Transverse colon (tissue), 4 donors: ENCODE data around the gene PROCA1. TPM values are rescaled to one million over a fixed set of nuclear protein-coding genes. Genes with fewer than 3 reads are reported as not detected.

Experiments
- DNase-seq: peaks from one replicate; pipeline ENCODE4 v3.0.0-alpha.2; 2019
- H3K27ac ChIP-seq, 4 donors: fragments of 200-600 bp; sonication (generic); 2 replicates each; pipeline ENCODE4 v1.5.1; 2016 to 2018; ENCODE audit warnings: inconsistent platforms in 4 of 4
- H3K27me3 ChIP-seq: fragments of 200-600 bp; sonication (generic); 2 replicates; pipeline ENCODE4 v1.5.1; 2017; ENCODE audit warnings: inconsistent platforms
- H3K36me3 ChIP-seq, 4 donors: fragments of 200-600 bp; sonication (generic); 2 replicates each; pipeline ENCODE4 v1.5.1; 2017 to 2019; ENCODE audit warnings: inconsistent platforms in 4 of 4
- H3K4me1 ChIP-seq, 4 donors: fragments of 200-600 bp; sonication (generic); 2 replicates each; pipeline ENCODE4 v1.5.1; 2017 to 2020; ENCODE audit warnings: inconsistent platforms in 4 of 4
- H3K4me3 ChIP-seq, 4 donors: fragments of 200-600 bp; sonication (generic); 1 replicate in 1 of 4; 2 replicates in 3 of 4; pipeline versions ENCODE4 v1.5.1 to v1.6.1; 2017 to 2019; ENCODE audit warnings: inconsistent platforms in 4 of 4
- H3K9me3 ChIP-seq, 2 donors: fragments of 200-600 bp; sonication (generic); 2 replicates each; pipeline ENCODE4 v1.5.1; 2017 to 2019; ENCODE audit warnings: inconsistent platforms in 2 of 2
- CTCF ChIP-seq, 5 experiments: fragments of 200-600 bp in 3 of 5; fragments of 450-650 bp in 2 of 5; sonication (generic) in 3 of 5; IDR thresholded peaks; 1 replicate in 2 of 5; 2 replicates in 3 of 5; pipeline ENCODE4 v1.5.1; 2016 to 2017; ENCODE audit warnings: antibody characterized with exemption in 5 of 5, inconsistent platforms in 3 of 5, mild to moderate bottlenecking in 2 of 5, moderate library complexity in 1 of 5
- EP300 ChIP-seq: sonication (generic); formaldehyde crosslinking; IDR thresholded peaks from one replicate; pipeline ENCODE4 v1.6.1; 2017; ENCODE audit warnings: antibody characterized with exemption, low read depth
- POLR2A ChIP-seq: fragments of 450-650 bp; IDR thresholded peaks from one replicate; pipeline ENCODE4 v1.6.1; 2016; ENCODE audit warnings: antibody characterized with exemption, mild to moderate bottlenecking, moderate library complexity
- POLR2AphosphoS5 ChIP-seq, 3 donors: sonication (generic); formaldehyde crosslinking; IDR thresholded peaks; one replicate each; pipeline ENCODE4 v1.6.1; 2016; ENCODE audit warnings: antibody characterized with exemption in 3 of 3
- WGBS, 2 donors: methylation state at CpG; one replicate each; pipeline ENCODE4 v1.1.5; 2018; ENCODE audit warnings: low coverage in 1 of 2; 5-methylcytosine and 5-hydroxymethylcytosine counted together
- in situ Hi-C, 4 donors: fragments of 200-750 bp; cut with MboI; loops; one replicate each; pipeline versions ENCODE4 v1.15.0 to v1.15.1; 2017; ENCODE audit warnings: low sequenced_read_pairs in 3 of 4, low pct_ligation_motif_present in 1 of 4, low pct_unique_long_range_greater_than_20kb in 1 of 4
- intact Hi-C: fragments of 100-400 bp; cut with DNase I; formaldehyde crosslinking; loops from one replicate; pipeline ENCODE4 v1.15.1; 2023; ENCODE audit warnings: low total_unique reads
- total RNA-seq, 4 donors: library from RNA; depleted of rRNA; stranded (reverse); fragments of >200 nt; gene quantifications; one replicate each; pipeline ENCODE4 v1.1.0, GENCODE V29; 2016

The PROCA1 gene
- total RNA-seq, 4 donors from 2014 or later = 0.96 to 2.9 (median 1.4) TPM; not detected in 1

GRCh38 chr17:28735242-28735722 is 23.6 kb upstream of the PROCA1 start:
- intact Hi-C loops = no loop called here
- peaks cover 0 to 3% (median 0%) of the 10 kb centered on the region in 4 donors for H3K4me1 ChIP-seq
- H3K27ac ChIP-seq = no peak overlapping the region
- WGBS, 2 donors = 77% methylated on average over 5 of the region's 5 CpGs; no CpG with 5 or more reads in 1 of the 2 donors
- in situ Hi-C loops = no loop called here
- TF ChIP-seq CTCF (IDR thresholded peaks at IDR 0.05) = no peak
- no peak for TF ChIP-seq POLR2A
- no peaks in the 10 kb centered on the region for H3K27me3 ChIP-seq
- no peak for DNase-seq
- H3K36me3 ChIP-seq = no peaks in the 10 kb centered on the region
- H3K9me3 ChIP-seq = no peaks in the 10 kb centered on the region
- no peak overlapping the region for H3K4me3 ChIP-seq

DNA sequence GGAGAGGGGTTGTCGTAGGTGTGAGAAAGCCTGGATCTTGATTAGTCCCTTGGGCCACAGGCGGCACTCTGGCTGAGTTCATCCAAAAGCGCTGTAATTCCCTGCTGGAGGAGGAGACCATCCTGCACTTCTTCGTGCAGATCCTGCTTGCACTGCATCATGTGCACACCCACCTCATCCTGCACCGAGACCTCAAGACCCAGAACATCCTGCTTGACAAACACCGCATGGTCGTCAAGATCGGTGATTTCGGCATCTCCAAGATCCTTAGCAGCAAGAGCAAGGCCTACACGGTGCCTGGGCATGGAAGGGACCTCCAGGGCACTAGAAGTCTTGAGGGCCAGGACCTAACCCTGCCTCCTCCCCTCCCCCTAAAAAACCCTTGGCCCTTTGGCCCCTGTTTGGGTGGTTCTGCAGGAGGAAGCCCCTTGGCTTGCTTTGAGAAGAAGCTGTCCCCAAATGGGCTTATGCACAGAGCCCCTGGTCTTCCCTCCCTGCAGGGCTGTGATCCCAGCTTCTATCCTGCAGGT is 23.1 kb upstream of the PROCA1 start:
- DNase-seq = no peak
- Histone ChIP-seq H3K4me1 (peaks cover 0 to 6% (median under 1%) of the 10 kb centered on the region in 4 donors), H3K27ac (no peak overlapping the region), H3K9me3 (no peaks in the 10 kb centered on the region), H3K27me3 (no peaks in the 10 kb centered on the region), H3K4me3 (no peak overlapping the region), H3K36me3 (no peaks in the 10 kb centered on the region)
- intact Hi-C loops (no loop called here), in situ Hi-C loops (no loop called here)
- 91 to 94% methylated on average over 3 to 10 of the region's 10 CpGs for WGBS, 2 donors
- TF ChIP-seq POLR2AphosphoS5 (IDR thresholded peaks at IDR 0.05) (no peak), EP300 (no peak), POLR2A (no peak), CTCF (IDR thresholded peaks at IDR 0.05) (no peak)

DNA sequence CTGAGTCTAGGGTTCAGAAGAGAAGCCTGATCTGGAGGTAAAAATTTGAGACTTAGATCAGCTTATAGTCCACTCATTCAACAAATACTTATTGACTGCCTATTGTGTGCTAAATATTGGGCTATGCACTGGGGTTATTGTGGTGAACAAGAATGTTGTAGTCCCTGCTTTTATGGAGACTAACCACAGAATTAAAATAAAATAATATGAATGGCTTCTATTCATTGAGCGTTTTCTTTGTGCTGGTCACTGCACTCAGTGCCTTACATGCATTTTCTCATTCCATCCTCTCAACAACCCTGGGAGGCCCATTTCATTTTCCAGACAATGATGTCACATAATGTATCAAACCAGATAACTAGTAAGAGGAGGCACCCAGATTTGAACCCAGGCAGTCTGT is 21.7 kb upstream of the PROCA1 start:
- TF ChIP-seq POLR2A (no peak), POLR2AphosphoS5 (IDR thresholded peaks at IDR 0.05) (no peak), CTCF (IDR thresholded peaks at IDR 0.05) (no peak), EP300 (no peak)
- Histone ChIP-seq H3K27ac (no peak overlapping the region), H3K36me3 (no peaks in the 10 kb centered on the region), H3K9me3 (no peaks in the 10 kb centered on the region), H3K4me1 (peaks cover 0 to 14% (median 8%) of the 10 kb centered on the region in 4 donors), H3K27me3 (no peaks in the 10 kb centered on the region), H3K4me3 (no peak overlapping the region)
- no peak for DNase-seq
- 83 to 85% methylated on average over 1 of the region's 1 CpG for WGBS, 2 donors
- in situ Hi-C loops (no loop called here), intact Hi-C loops (no loop called here)

- intact Hi-C loops = loop anchor here (10.0 kb wide), 2 partner anchors 225 to 385 kb away; partner anchors contain the start of gene PHF12
- no peaks in the 10 kb centered on the region for H3K9me3 ChIP-seq
- peak overlapping the region; percentile 97 to 98 (median 97) for H3K27ac ChIP-seq
- peak overlapping the region in 1 of 4 donors; percentile 77 for H3K4me3 ChIP-seq
- peaks cover 14 to 39% (median 31%) of the 10 kb centered on the region in 4 donors for H3K4me1 ChIP-seq
- in situ Hi-C loops = no loop called here
- 40 to 42% methylated on average over 11 of the region's 11 CpGs for WGBS, 2 donors
- TF ChIP-seq POLR2AphosphoS5 (IDR thresholded peaks at IDR 0.05) = no peak
- no peak for TF ChIP-seq CTCF (IDR thresholded peaks at IDR 0.05)
- TF ChIP-seq POLR2A = no peak
- no peak for TF ChIP-seq EP300
- no peaks in the 10 kb centered on the region for H3K36me3 ChIP-seq
- no peak for DNase-seq
- no peaks in the 10 kb centered on the region for H3K27me3 ChIP-seq
Measured at GRCh38 chr17:28729950-28730330, 18.3 kb upstream of the PROCA1 start.
